ENCODE data around the gene RSU1.

GRCh38 chr10:16748749-16749148 lies 68.5 kb downstream of the RSU1 start:
- TF ChIP-seq, protein P1, sequence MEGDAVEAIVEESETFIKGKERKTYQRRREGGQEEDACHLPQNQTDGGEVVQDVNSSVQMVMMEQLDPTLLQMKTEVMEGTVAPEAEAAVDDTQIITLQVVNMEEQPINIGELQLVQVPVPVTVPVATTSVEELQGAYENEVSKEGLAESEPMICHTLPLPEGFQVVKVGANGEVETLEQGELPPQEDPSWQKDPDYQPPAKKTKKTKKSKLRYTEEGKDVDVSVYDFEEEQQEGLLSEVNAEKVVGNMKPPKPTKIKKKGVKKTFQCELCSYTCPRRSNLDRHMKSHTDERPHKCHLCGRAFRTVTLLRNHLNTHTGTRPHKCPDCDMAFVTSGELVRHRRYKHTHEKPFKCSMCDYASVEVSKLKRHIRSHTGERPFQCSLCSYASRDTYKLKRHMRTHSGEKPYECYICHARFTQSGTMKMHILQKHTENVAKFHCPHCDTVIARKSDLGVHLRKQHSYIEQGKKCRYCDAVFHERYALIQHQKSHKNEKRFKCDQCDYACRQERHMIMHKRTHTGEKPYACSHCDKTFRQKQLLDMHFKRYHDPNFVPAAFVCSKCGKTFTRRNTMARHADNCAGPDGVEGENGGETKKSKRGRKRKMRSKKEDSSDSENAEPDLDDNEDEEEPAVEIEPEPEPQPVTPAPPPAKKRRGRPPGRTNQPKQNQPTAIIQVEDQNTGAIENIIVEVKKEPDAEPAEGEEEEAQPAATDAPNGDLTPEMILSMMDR (IDR thresholded peaks at IDR 0.05), result no peak
- no peak for TF ChIP-seq POLR2A (IDR thresholded peaks at IDR 0.05)
